ENCODE results near the gene RNF5.
"Not testable (repeated sequence)": the region's sequence is repeated elsewhere in the genome, so short reads cannot be mapped to it uniquely, and the experiment has no call there.

The RNF5 gene

DNA sequence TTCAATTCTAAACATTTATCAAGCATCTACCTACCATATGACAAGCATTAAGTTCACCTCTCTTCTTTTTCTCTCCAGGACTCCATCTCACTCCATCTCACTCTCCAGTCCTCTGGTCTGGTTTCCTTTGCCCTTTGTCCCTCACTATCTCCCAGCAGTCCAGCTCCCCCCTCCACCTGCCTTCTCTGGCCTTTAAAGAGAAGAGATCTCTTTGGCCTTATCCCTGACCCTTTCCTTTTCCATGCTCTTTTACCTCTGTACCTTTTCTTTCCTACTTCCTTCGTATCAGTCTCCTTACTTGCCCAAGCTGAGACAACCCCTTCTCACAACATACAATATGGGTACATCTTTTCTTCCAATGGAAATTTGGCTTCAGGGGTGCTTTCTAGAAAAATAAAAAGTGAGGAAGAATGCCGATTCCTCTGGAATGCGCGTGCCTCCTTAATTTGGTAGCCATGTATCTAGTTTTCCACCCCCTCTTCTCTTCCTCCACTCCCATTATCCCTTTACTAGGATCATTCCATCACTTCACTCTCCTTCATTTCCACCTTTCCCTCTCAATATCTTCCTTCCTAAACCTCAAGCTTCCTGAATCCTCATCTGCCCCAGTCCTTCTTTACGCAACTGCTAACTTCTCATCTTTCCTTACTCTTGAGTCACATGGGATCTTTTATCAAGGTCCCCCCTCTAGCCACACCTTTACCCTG is 1.6 kb upstream of the RNF5 start:
- DNase-seq: no peak

- no peak for DNase-seq
These were observed 920 bp upstream of the RNF5 start for GRCh38 chr6:32177183-32177787.

DNA sequence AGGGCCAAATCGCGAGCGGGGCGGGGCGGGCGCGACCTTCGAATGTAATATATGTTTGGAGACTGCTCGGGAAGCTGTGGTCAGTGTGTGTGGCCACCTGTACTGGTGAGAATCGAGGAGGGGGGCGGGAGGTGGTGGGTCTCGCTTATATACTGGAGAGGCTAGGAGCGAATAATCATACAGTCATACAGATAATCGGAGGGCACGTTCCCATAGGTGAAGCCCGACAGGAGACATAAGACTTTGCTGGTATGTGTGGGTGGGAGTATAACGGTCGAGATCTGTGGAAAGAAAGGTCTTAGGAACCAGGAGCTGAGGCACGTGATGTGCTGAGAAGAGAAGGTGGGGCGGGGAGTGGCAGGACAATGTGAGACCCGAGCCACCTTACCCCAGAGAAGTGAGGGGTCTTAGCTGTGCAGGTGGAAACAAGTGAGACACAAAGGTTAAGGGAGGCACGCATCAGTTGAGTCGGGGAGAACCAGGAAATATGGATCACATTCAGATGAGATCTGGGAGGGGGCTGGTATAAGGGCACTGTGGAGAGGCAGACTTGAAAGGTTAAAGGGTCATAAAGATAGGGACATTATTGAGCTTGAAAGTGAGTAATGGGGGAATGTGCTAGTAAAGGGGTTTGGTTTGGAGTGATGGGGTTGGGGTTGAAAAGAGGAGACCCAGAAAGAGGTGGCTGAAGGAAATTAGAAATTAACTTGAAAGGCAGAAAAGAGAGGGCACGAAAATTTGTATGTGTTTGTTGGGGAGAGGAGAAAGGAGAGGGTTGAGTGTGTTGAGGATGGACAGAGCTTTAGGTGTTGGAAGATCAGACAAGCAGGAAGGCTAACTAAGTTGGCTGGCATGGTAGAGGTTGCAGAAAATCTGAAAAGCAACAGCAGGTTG is 589 bp downstream of the RNF5 start:
- DNase-seq: no peak

GRCh38 chr6:32179766-32180405 is 1.7 kb downstream of the RNF5 start:
- no peak for DNase-seq

GRCh38 chr6:32181148-32181702 is 3.0 kb downstream of the RNF5 start:
- no peak for DNase-seq

DNA sequence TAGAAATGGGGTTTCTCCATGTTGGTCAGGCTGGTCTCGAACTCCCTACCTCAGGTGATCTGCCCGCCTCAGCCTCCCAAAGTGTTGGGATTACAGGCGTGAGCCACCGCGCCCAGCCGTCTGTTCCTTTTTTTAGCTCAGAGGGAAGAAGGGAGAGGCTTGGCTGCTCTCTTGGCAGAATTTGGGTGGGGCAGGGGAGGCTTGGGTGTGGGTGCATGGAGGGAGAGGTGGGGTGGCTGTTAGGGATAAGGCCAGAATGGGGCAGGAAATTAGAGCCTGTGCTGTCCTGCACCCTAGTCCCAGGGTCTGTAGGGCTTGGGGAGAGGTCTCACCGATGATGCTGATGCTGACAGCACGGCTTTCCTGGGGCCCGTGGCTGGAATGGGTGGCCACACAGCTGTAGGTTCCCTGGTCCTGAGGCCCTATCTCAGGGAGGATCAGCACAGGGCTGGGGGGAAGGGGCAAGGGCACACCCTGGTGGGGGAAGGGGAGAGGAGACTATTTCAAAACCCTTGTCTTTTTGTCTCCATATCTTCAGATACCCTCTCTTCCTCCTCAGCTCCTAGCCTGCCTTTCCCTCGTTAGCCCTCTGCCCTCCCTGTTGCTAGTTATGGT is 3.8 kb downstream of the RNF5 start:
- no peak for DNase-seq

GRCh38 chr6:32182555-32182981 is 4.4 kb downstream of the RNF5 start:
- DNase-seq: no peak

DNA sequence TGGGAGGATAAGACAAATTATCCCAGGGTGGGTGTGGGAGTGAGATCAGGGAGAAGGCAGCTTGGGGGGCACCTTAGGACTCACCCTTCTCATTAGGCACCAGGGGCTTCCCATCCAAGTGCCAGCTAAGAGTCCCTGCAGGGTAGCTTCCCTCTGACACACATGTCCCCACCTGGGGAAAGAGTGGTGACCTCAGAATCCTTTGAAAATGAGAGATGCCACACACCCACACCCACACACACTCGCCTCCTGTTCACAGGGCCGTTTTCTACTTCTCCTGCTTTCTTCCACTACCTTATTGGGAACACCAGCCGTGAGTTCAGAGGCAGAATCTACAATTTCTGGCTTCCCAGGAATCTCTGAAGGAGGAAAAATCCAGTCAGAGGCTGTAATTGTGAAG is 4.8 kb downstream of the RNF5 start:
- no peak for DNase-seq

GRCh38 chr6:32183483-32184083 is 5.4 kb downstream of the RNF5 start:
- no peak for DNase-seq

- no peak for DNase-seq
These were observed 6.0 kb downstream of the RNF5 start, which contains the start of gene AGER for GRCh38 chr6:32184084-32184640. Gene AGER (minus strand): TSS chr6:32184253. CDS start chr6:32184222, 31 bp downstream.

GRCh38 chr6:32185681-32186131 is 7.5 kb downstream of the RNF5 start:
- DNase-seq: not testable (repeated sequence)

DNA sequence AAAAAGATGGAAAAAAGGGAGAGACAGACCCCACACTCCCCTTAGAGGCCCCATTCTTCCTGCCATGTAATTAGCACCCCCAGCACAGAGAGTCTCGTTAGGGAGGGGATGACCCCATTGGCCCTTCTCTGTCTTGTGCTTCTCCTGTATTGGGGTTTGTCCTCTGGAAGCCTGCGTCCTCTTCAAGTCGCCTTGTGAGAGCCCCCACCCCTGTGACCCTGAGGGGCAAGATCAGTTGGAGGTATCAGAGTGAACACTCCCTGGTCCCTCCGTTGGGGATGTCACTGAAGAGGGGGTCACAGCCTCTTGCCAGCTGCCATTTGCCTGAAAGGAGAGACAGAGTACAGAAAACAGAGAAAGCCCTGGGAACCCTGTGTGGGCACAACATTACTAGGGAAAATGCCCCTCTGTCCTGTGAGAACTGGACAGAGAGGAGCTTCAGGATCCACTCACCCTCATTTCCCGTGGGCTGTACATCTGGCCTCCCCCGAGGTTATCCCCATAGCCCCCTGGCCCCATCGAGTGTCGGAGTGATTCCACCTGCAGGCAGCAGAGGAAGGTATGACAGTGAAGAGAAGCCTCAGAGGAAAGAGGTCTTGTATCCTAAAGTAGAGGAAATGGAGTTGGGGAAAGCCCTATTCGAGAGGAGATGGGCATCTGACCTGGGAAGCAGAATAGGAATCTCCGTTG is 8.1 kb downstream of the RNF5 start:
- DNase-seq: not testable (repeated sequence)

GRCh38 chr6:32187009-32187709 is 9.0 kb downstream of the RNF5 start:
- DNase-seq: no peak

DNA sequence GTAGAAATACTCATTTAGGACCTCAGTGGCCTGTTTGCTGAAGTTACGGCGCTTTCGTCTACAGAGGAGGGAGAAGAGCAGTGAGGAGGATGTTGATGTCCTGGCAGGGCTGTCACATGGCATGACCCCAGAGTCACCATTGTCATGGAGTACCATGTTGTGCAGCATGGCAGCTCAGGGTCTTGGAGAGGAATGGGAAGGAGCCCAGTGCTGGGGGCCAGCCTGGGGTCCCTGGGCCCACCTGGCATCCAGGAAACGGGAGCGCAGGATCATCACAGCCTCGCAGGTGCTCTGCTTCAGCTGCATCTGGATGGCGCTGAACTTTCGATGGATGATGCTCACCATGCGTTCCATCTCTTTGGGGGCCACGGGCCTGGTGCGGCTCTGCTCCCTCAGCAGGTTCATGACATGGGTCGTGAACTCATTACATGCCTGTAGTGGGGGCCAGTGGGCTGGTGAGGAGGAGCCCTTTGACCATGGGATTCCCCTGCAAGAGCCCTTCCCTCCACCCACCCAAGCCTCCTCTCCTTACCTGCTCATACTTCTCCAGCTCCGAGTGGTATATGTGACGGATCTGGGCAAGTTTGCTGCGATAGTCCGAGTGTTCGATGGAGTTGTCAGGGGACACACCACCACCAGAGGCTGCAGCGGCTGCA is 9.6 kb downstream of the RNF5 start:
- not testable (repeated sequence) for DNase-seq

- no peak for DNase-seq
These were observed 10.3 kb downstream of the RNF5 start for GRCh38 chr6:32188381-32189068.

DNA sequence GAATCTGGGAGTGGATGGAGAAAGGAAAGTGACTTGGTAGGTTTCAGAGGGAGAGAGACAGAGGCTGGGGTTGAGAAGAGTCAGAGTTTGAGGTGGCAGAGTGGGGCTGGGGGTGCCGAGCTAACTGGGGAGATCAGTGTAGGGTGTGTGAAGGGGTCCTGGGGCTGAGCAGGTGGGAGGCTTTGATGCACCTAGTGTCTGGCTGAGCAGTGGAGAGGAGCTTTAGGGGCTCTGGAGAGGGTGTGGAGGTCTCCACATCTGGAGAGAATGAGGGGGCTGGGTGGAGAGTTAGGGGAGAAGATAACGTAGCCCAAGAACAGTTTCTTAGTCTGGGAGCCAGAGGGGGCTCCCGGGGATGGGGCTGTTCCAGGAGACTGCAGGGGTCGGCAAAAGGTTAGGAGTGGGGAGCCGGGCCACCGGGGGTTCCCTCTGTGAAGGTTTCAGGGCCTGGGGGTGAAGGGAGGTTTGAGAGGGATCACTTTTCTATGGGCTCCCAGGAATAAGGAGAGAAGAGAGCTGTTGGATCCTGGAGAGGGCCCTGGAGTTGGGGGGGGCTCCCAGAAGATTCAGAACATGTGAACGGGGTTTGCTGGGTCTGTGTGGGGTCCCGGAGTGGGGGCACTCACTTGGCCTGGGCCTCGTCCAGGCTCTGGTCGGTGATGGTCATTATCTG is 11.0 kb downstream of the RNF5 start:
- DNase-seq: no peak

GRCh38 chr6:32189742-32190053 is 11.5 kb downstream of the RNF5 start:
- no peak for DNase-seq

DNA sequence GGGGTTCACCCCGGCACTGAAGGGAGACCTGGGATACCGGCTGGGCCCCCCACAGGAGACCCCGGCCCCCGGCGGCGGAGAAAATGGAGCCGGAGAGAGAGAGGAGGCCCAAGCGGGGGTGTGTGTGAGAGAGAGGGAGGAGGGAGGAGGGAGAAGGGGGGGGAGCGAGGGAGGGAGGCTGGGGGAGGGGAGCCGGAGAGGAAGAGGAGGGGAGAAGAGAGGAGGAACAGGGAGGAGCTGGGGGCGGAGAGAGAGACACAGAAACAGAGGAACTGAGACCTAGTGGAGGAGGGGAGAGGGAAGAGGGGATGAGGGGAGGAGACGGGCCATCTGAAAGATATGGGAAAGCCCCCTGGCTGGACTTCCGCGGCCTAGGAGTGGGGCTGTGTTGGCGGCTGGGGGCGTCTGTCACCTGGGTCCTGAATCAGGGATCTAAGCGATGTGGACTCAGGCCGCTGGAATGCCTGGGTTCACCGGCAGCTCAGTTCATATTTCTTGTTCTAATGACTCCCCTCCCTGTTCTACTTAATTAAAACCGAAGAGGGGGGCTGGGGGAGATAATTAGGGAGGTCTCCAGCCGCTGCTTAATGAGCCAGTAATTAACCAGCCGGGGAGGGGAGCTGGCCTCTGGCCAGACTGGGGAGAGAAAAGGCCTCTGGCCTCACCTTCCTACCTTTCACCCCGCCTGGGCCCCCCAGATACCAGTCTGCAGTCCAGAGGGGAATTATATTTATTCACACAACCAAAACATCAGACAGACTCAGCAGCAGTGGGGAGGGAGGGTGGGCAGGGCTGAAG is 12.0 kb downstream of the RNF5 start, which contains the start of gene PBX2:
Gene PBX2, minus strand, starts transcription at position 149 of the 798 bp plus-strand sequence. CDS start 287 bp downstream, outside the sequence.
- peak; percentile 87 for DNase-seq

Data from NCI-H2029 (cell line).